PFSK-1 (cell line): ENCODE results near the gene HAVCR1.

ENCODE experiments used
- SIN3A ChIP-seq: IDR thresholded peaks from 2 replicates; pipeline ENCODE4 v1.6.1; 2012; ENCODE audit warnings: mild to moderate bottlenecking, low read length, moderate library complexity, borderline replicate concordance; ENCODE audit not compliant: insufficient read depth
- TAF1 ChIP-seq: IDR thresholded peaks from 2 replicates; pipeline ENCODE4 v1.6.1; 2012; ENCODE audit warnings: low read length, control low read depth, borderline replicate concordance; ENCODE audit not compliant: insufficient read depth

DNA sequence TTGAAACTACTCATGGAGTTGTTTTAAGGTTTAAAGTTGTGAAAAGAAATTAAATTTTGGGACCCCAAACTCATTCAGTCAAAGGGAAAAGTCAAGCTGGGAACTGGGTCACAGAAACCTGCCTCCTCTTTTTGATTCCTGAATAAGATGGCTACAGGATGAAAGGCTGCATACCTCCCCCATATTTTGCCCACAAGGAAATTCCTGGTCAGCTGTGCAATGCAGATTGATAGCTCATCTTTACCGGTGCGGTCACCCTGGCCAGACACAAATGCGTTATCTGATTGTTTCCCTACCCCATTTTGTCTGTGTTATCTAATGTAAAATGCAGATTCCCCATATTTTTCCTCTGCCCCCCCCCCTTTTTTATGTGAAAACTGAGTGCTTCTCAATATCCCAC, 48.6 kb upstream of the HAVCR1 start:
- TF ChIP-seq TAF1 (no peak), SIN3A (no peak)
